ENCODE measurements around the gene SELENOH. TPM values are rescaled to one million over a fixed set of nuclear protein-coding genes. Genes with fewer than 3 reads are reported as not detected.

The SELENOH gene
- total and polyA plus RNA-seq, 7 experiments from 2014 or later: 93.6 to 382 (median 130) TPM

- peaks cover 15 to 26% (median 20%) of the 10 kb centered on the region in 7 donors for H3K4me1 Mint-ChIP-seq
- no peaks in the 10 kb centered on the region for H3K27me3 Mint-ChIP-seq
- no peaks in the 10 kb centered on the region for H3K9me3 Mint-ChIP-seq
- peaks cover 0 to 4% of the 10 kb centered on the region in 2 donors for H3K4me1 ChIP-seq (ENCODE audit: control insufficient read depth in 2 of 2, insufficient read depth in 2 of 2, low read length in 2 of 2)
- ATAC-seq: no peak
- H3K4me3 Mint-ChIP-seq: peak overlapping the region in 2 of 10 donors; percentile 38 to 39
- intact Hi-C loops (cut with micrococcal nuclease): no loop called here
- DNase-seq: no peak
- no peaks in the 10 kb centered on the region for H3K36me3 ChIP-seq (ENCODE audit: control insufficient read depth in 2 of 3, insufficient read depth in 3 of 3, low read length in 3 of 3)
- H3K36me3 Mint-ChIP-seq: peaks cover 0 to 8% (median 4%) of the 10 kb centered on the region in 5 donors
- POLR2A ChIA-PET: interaction anchor here (1.0 to 1.2 kb wide), 2 partner anchors 10 to 39 kb away, joined by 3 to 4 read pairs; no protein-coding TSS in a partner anchor
- no peaks in the 10 kb centered on the region for H3K9me3 ChIP-seq (ENCODE audit: control insufficient read depth in 2 of 3, low read length in 3 of 3)
- peak overlapping the region in 1 of 9 donors; percentile 16 for H3K27ac Mint-ChIP-seq
- no peaks in the 10 kb centered on the region for H3K27me3 ChIP-seq (ENCODE audit: control insufficient read depth in 2 of 2, insufficient read depth in 2 of 2, low read length in 2 of 2)
- H3K4me3 ChIP-seq (ENCODE audit: low read length): no peak overlapping the region
- no peak overlapping the region for H3K27ac ChIP-seq (ENCODE audit: low read depth, low read length)
- CTCF ChIA-PET: no interaction called here
Measured at GRCh38 chr11:57781529-57781943, 40.2 kb downstream of the SELENOH start.

- DNase-seq (no peak), ATAC-seq (no peak)
- CTCF ChIA-PET: interaction anchor here (1.0 kb wide), 1 partner anchor 15 kb away, joined by 6 read pairs; no protein-coding TSS in a partner anchor
- Histone ChIP-seq H3K27me3 (ENCODE audit: control insufficient read depth in 2 of 2, insufficient read depth in 2 of 2, low read length in 2 of 2) (no peaks in the 10 kb centered on the region), H3K4me3 (ENCODE audit: low read length) (no peak overlapping the region), H3K4me1 (ENCODE audit: control insufficient read depth in 2 of 2, insufficient read depth in 2 of 2, low read length in 2 of 2) (peaks cover 0 to 4% of the 10 kb centered on the region in 2 donors), H3K27ac (ENCODE audit: low read depth, low read length) (no peak overlapping the region), H3K36me3 (ENCODE audit: control insufficient read depth in 2 of 3, insufficient read depth in 3 of 3, low read length in 3 of 3) (no peaks in the 10 kb centered on the region), H3K9me3 (ENCODE audit: control insufficient read depth in 2 of 3, low read length in 3 of 3) (no peaks in the 10 kb centered on the region)
- intact Hi-C loops (cut with micrococcal nuclease): no loop called here
- no peaks in the 10 kb centered on the region for H3K27me3 Mint-ChIP-seq
- POLR2A ChIA-PET: interaction anchor here (0.7 to 1.2 kb wide), 2 partner anchors 41 to 43 kb away, joined by 3 read pairs; no protein-coding TSS in a partner anchor
- no peak overlapping the region for H3K4me3 Mint-ChIP-seq
- peaks cover 0 to 11% (median 4%) of the 10 kb centered on the region in 5 donors for H3K36me3 Mint-ChIP-seq
- H3K27ac Mint-ChIP-seq: peak overlapping the region in 1 of 9 donors; percentile 74
- peaks cover 8 to 17% (median 13%) of the 10 kb centered on the region in 7 donors for H3K4me1 Mint-ChIP-seq
- no peaks in the 10 kb centered on the region for H3K9me3 Mint-ChIP-seq
Measured at GRCh38 chr11:57785072-57785471, 43.8 kb downstream of the SELENOH start.

- Mint-ChIP-seq H3K36me3 (peaks cover 0 to 8% (median 4%) of the 10 kb centered on the region in 5 donors), H3K4me3 (no peak overlapping the region), H3K4me1 (peaks cover 13 to 21% (median 16%) of the 10 kb centered on the region in 7 donors), H3K9me3 (no peaks in the 10 kb centered on the region), H3K27ac (peak overlapping the region in 2 of 9 donors; percentile 49 to 68), H3K27me3 (no peaks in the 10 kb centered on the region)
- Histone ChIP-seq H3K4me3 (ENCODE audit: low read length) (no peak overlapping the region), H3K27ac (ENCODE audit: low read depth, low read length) (no peak overlapping the region), H3K9me3 (ENCODE audit: control insufficient read depth in 2 of 3, low read length in 3 of 3) (no peaks in the 10 kb centered on the region), H3K36me3 (ENCODE audit: control insufficient read depth in 2 of 3, insufficient read depth in 3 of 3, low read length in 3 of 3) (no peaks in the 10 kb centered on the region), H3K27me3 (ENCODE audit: control insufficient read depth in 2 of 2, insufficient read depth in 2 of 2, low read length in 2 of 2) (no peaks in the 10 kb centered on the region), H3K4me1 (ENCODE audit: control insufficient read depth in 2 of 2, insufficient read depth in 2 of 2, low read length in 2 of 2) (peaks cover 2 to 10% of the 10 kb centered on the region in 2 donors)
- DNase-seq (no peak), ATAC-seq (no peak)
- ChIA-PET CTCF (interaction anchor here (0.9 kb wide), 1 partner anchor 14 kb away, joined by 9 read pairs; no protein-coding TSS in a partner anchor), POLR2A (no interaction called here)
- intact Hi-C loops (cut with micrococcal nuclease): no loop called here
Measured at GRCh38 chr11:57786436-57786835, 45.1 kb downstream of the SELENOH start.

GRCh38 chr11:57787006-57787604 is 45.8 kb downstream of the SELENOH start:
- no peak for ATAC-seq
- POLR2A ChIA-PET: no interaction called here
- CTCF ChIA-PET: interaction anchor here (0.9 kb wide), 2 partner anchors 14 to 26 kb away, joined by 3 to 9 read pairs; no protein-coding TSS in a partner anchor
- Histone ChIP-seq H3K4me1 (ENCODE audit: control insufficient read depth in 2 of 2, insufficient read depth in 2 of 2, low read length in 2 of 2) (peaks cover 9 to 15% of the 10 kb centered on the region in 2 donors), H3K27me3 (ENCODE audit: control insufficient read depth in 2 of 2, insufficient read depth in 2 of 2, low read length in 2 of 2) (no peaks in the 10 kb centered on the region), H3K9me3 (ENCODE audit: control insufficient read depth in 2 of 3, low read length in 3 of 3) (no peaks in the 10 kb centered on the region), H3K4me3 (ENCODE audit: low read length) (no peak overlapping the region), H3K27ac (ENCODE audit: low read depth, low read length) (no peak overlapping the region), H3K36me3 (ENCODE audit: control insufficient read depth in 2 of 3, insufficient read depth in 3 of 3, low read length in 3 of 3) (no peaks in the 10 kb centered on the region)
- Mint-ChIP-seq H3K27ac (peak overlapping the region in 1 of 9 donors; percentile 68), H3K36me3 (peaks cover 0 to 9% (median 0%) of the 10 kb centered on the region in 5 donors), H3K4me1 (peaks cover 15 to 23% (median 20%) of the 10 kb centered on the region in 7 donors), H3K4me3 (no peak overlapping the region), H3K27me3 (no peaks in the 10 kb centered on the region), H3K9me3 (no peaks in the 10 kb centered on the region)
- intact Hi-C loops (cut with micrococcal nuclease): no loop called here
- DNase-seq: no peak

- POLR2A ChIA-PET: no interaction called here
- H3K27me3 Mint-ChIP-seq: peaks cover 0 to 2% (median 0%) of the 10 kb centered on the region in 5 donors
- no peaks in the 10 kb centered on the region for H3K9me3 Mint-ChIP-seq
- no peak overlapping the region for H3K27ac Mint-ChIP-seq
- Histone ChIP-seq H3K27ac (ENCODE audit: low read depth, low read length) (no peak overlapping the region), H3K4me3 (ENCODE audit: low read length) (no peak overlapping the region), H3K36me3 (ENCODE audit: control insufficient read depth in 2 of 3, insufficient read depth in 3 of 3, low read length in 3 of 3) (no peaks in the 10 kb centered on the region), H3K9me3 (ENCODE audit: control insufficient read depth in 2 of 3, low read length in 3 of 3) (no peaks in the 10 kb centered on the region), H3K4me1 (ENCODE audit: control insufficient read depth in 2 of 2, insufficient read depth in 2 of 2, low read length in 2 of 2) (peaks cover 17 to 20% of the 10 kb centered on the region in 2 donors), H3K27me3 (ENCODE audit: control insufficient read depth in 2 of 2, insufficient read depth in 2 of 2, low read length in 2 of 2) (no peaks in the 10 kb centered on the region)
- intact Hi-C loops (cut with micrococcal nuclease): no loop called here
- peaks cover 0 to 11% (median 0%) of the 10 kb centered on the region in 5 donors for H3K36me3 Mint-ChIP-seq
- DNase-seq (no peak), ATAC-seq (no peak)
- CTCF ChIA-PET: interaction anchor here (0.9 to 1.1 kb wide), 2 partner anchors 27 to 29 kb away, joined by 3 to 4 read pairs; no protein-coding TSS in a partner anchor
- peaks cover 24 to 32% (median 29%) of the 10 kb centered on the region in 7 donors for H3K4me1 Mint-ChIP-seq
- no peak overlapping the region for H3K4me3 Mint-ChIP-seq
Measured at GRCh38 chr11:57787920-57788702, 46.8 kb downstream of the SELENOH start.

- Histone ChIP-seq H3K27me3 (ENCODE audit: control insufficient read depth in 2 of 2, insufficient read depth in 2 of 2, low read length in 2 of 2) (no peaks in the 10 kb centered on the region), H3K36me3 (ENCODE audit: control insufficient read depth in 2 of 3, insufficient read depth in 3 of 3, low read length in 3 of 3) (no peaks in the 10 kb centered on the region), H3K27ac (ENCODE audit: low read depth, low read length) (no peak overlapping the region), H3K4me3 (ENCODE audit: low read length) (no peak overlapping the region), H3K4me1 (ENCODE audit: control insufficient read depth in 2 of 2, insufficient read depth in 2 of 2, low read length in 2 of 2) (peaks cover 21 to 26% of the 10 kb centered on the region in 2 donors), H3K9me3 (ENCODE audit: control insufficient read depth in 2 of 3, low read length in 3 of 3) (no peaks in the 10 kb centered on the region)
- ATAC-seq (no peak), DNase-seq (no peak)
- CTCF ChIA-PET: interaction anchor here (1.1 kb wide), 1 partner anchor 30 kb away, joined by 4 read pairs; no protein-coding TSS in a partner anchor
- Mint-ChIP-seq H3K27ac (peak overlapping the region in 2 of 9 donors; percentile 12 to 13), H3K36me3 (peaks cover 0 to 13% (median 0%) of the 10 kb centered on the region in 5 donors), H3K9me3 (no peaks in the 10 kb centered on the region), H3K4me1 (peaks cover 30 to 38% (median 35%) of the 10 kb centered on the region in 7 donors), H3K27me3 (peaks cover 0 to 2% (median 0%) of the 10 kb centered on the region in 5 donors), H3K4me3 (no peak overlapping the region)
- intact Hi-C loops (cut with micrococcal nuclease): no loop called here
- POLR2A ChIA-PET: interaction anchor here (1.0 kb wide), 1 partner anchor 47 kb away, joined by 3 read pairs; no protein-coding TSS in a partner anchor
Measured at GRCh38 chr11:57788703-57789088, 47.4 kb downstream of the SELENOH start.

All from naive thymus-derived CD4-positive, alpha-beta T cell (primary cell).